Endodermal cell (in vitro differentiated cells): ENCODE results near the gene CPB1. TPM values are rescaled to one million over a fixed set of nuclear protein-coding genes. Genes with fewer than 3 reads are reported as not detected.
"Not testable (repeated sequence)": the region's sequence is repeated elsewhere in the genome, so short reads cannot be mapped to it uniquely, and the experiment has no call there.

Source experiments
- DNase-seq: peaks from one replicate; pipeline ENCODE4 v3.0.0-alpha.2; 2017
- H3K27ac ChIP-seq: 2 replicates; pipeline ENCODE4 v1.5.1; 2013; ENCODE audit warnings: mild to moderate bottlenecking, low read depth, low read length, moderate library complexity
- H3K27me3 ChIP-seq: 2 replicates; pipeline ENCODE4 v1.6.1; 2013; ENCODE audit warnings: mild to moderate bottlenecking, low read length, moderate library complexity; ENCODE audit not compliant: insufficient read depth, control insufficient read depth, poor library complexity, severe bottlenecking
- H3K36me3 ChIP-seq: 2 replicates; pipeline ENCODE4 v1.7.0; 2013; ENCODE audit warnings: mild to moderate bottlenecking, low read length, moderate library complexity; ENCODE audit not compliant: control insufficient read depth, insufficient read depth
- H3K4me1 ChIP-seq: one replicate; pipeline ENCODE4 v1.7.0; 2013; ENCODE audit warnings: low read length; ENCODE audit not compliant: control insufficient read depth, insufficient read depth
- H3K4me3 ChIP-seq: 2 replicates; pipeline ENCODE4 v1.5.1; 2013; ENCODE audit warnings: mild to moderate bottlenecking, low read length, moderate library complexity
- H3K9ac ChIP-seq: 2 replicates; pipeline ENCODE4 v1.6.1; 2013; ENCODE audit warnings: mild to moderate bottlenecking, low read length, moderate library complexity; ENCODE audit not compliant: poor library complexity, severe bottlenecking; ENCODE audit errors: extremely low read depth
- H3K9me3 ChIP-seq: 2 replicates; pipeline ENCODE4 v1.6.1; 2013; ENCODE audit warnings: mild to moderate bottlenecking, low read length, moderate library complexity; ENCODE audit not compliant: control insufficient read depth
- H3K27ac Mint-ChIP-seq: 2 replicates; pipeline ENCODE4 v1.8.0; 2020; ENCODE audit warnings: mixed read lengths
- H3K27me3 Mint-ChIP-seq: 2 replicates; pipeline ENCODE4 v1.8.0; 2021; ENCODE audit warnings: mild to moderate bottlenecking, mixed read lengths; ENCODE audit not compliant: insufficient read depth
- H3K36me3 Mint-ChIP-seq: 2 replicates; pipeline ENCODE4 v1.8.0; 2020; ENCODE audit warnings: low read depth, mixed read lengths
- H3K4me1 Mint-ChIP-seq: 2 replicates; pipeline ENCODE4 v1.8.0; 2020; ENCODE audit warnings: mixed read lengths
- H3K4me3 Mint-ChIP-seq: 2 replicates; pipeline ENCODE4 v1.8.0; 2020; ENCODE audit warnings: mild to moderate bottlenecking, moderate library complexity, mixed read lengths
- H3K9me3 Mint-ChIP-seq: 2 replicates; pipeline ENCODE4 v1.8.0; 2020; ENCODE audit warnings: mild to moderate bottlenecking, mixed read lengths
- WGBS, 2 experiments: methylation state at CpG; one replicate each; pipeline versions ENCODE4 v1.1.5 to v1.1.7; 2013; ENCODE audit warnings: missing lambda C conversion rate in 2 of 2, mixed read lengths in 1 of 2; ENCODE audit not compliant: insufficient coverage in 1 of 2, insufficient read length in 1 of 2; 5-methylcytosine and 5-hydroxymethylcytosine counted together
- long read RNA-seq, 4 experiments: library from polyadenylated mRNA in 2 of 4; library from RNA in 1 of 4; library from capped mRNA in 1 of 4; stranded (forward) in 3 of 4; unstranded in 1 of 4; transcript quantifications; one replicate each; pipeline ENCODE4 v2.0.0, GENCODE V29; 2020 to 2021; ENCODE audit warnings: inconsistent platforms in 1 of 4
- polyA plus RNA-seq, 2 experiments: library from polyadenylated mRNA; stranded (reverse); fragments of 50-300 nt; gene quantifications; one replicate each; pipeline ENCODE4 v1.2.3, GENCODE V29; 2013
- total RNA-seq, 2 donors: library from RNA; stranded (reverse); fragmentation: NEBNext Ultra II Directional in 1 of 2; extraction: Animal tissue kit (Norgen Biotek cat#: 25700) in 1 of 2; gene quantifications; 2 replicates in 1 of 2; 3 replicates in 1 of 2; pipeline ENCODE4 v1.2.1, GENCODE V29; 2021
- TF ChIP-seq, protein P1 (sequence below): fragments of 200-600 bp; sonication (generic); conservative IDR thresholded peaks from 2 replicates; pipeline ENCODE4 v1.5.0; 2021; ENCODE audit warnings: antibody characterized with exemption, mild to moderate bottlenecking

CPB1 gene
- total RNA-seq, result under 1 TPM in 1 of 2 donors, not detected in 1; 0.51 TPM
- not detected for polyA plus RNA-seq (2013, experiment 1 of 2)
- not detected for polyA plus RNA-seq (2013, experiment 2 of 2)
- long read RNA-seq, experiment 1, result 0 reads
- long read RNA-seq, experiment 2, partial matches to known transcripts, result 0 of 1 reads
- long read RNA-seq, experiment 2, other reads (novel, unspliced or antisense), result 0 of 1 reads
- long read RNA-seq, experiment 3, partial matches to known transcripts, result 0 of 5 reads
- long read RNA-seq, experiment 3, other reads (novel, unspliced or antisense), result 4 of 5 reads
- long read RNA-seq, experiment 4, partial matches to known transcripts, result 0 of 1 reads
- long read RNA-seq, experiment 4, other reads (novel, unspliced or antisense), result 1 of 1 reads

DNA sequence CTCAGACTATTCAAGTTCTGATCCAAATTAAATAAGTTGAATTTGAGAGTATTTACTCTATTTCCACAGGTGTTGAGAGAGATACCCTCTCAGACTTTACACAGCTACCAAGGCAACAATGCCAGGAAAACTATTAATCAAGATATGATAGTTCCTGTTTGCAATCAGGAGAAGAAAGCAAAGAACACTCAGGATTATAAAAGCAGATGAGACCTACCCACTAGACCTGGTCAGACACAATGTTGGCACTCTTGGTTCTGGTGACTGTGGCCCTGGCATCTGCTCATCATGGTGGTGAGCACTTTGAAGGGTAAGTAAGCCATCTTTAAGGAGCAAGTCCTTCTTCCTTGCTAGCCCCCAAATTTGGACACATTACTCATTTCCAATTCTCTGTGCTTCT lies at the start of gene CPB1:
Gene CPB1, plus strand, starts transcription at position 227 of the 400 bp plus-strand sequence. Its CDS starts 13 bp downstream, at position 240.
- no peak within 1 kb of the TSS for H3K4me3 ChIP-seq
- Mint-ChIP-seq H3K4me3 (no peak within 1 kb of the TSS), H3K9me3 (peaks cover under 1% of the 10 kb centered on the region), H3K4me1 (peaks cover 30% of the 10 kb centered on the region), H3K27ac (no peak within 1 kb of the TSS), H3K36me3 (no peaks in the 10 kb centered on the region), H3K27me3 (no peaks in the 10 kb centered on the region)
- no peak within 1 kb of the TSS for H3K9ac ChIP-seq
- peaks cover 3% of the 10 kb centered on the region for H3K4me1 ChIP-seq
- H3K36me3 ChIP-seq, result no peaks in the 10 kb centered on the region
- H3K27me3 ChIP-seq, result no peaks in the 10 kb centered on the region
- no peak within 1 kb of the TSS for H3K27ac ChIP-seq
- peaks cover 1% of the 10 kb centered on the region for H3K9me3 ChIP-seq
- no peak for DNase-seq
- TF ChIP-seq, protein P1, sequence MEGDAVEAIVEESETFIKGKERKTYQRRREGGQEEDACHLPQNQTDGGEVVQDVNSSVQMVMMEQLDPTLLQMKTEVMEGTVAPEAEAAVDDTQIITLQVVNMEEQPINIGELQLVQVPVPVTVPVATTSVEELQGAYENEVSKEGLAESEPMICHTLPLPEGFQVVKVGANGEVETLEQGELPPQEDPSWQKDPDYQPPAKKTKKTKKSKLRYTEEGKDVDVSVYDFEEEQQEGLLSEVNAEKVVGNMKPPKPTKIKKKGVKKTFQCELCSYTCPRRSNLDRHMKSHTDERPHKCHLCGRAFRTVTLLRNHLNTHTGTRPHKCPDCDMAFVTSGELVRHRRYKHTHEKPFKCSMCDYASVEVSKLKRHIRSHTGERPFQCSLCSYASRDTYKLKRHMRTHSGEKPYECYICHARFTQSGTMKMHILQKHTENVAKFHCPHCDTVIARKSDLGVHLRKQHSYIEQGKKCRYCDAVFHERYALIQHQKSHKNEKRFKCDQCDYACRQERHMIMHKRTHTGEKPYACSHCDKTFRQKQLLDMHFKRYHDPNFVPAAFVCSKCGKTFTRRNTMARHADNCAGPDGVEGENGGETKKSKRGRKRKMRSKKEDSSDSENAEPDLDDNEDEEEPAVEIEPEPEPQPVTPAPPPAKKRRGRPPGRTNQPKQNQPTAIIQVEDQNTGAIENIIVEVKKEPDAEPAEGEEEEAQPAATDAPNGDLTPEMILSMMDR, result no peak

DNA sequence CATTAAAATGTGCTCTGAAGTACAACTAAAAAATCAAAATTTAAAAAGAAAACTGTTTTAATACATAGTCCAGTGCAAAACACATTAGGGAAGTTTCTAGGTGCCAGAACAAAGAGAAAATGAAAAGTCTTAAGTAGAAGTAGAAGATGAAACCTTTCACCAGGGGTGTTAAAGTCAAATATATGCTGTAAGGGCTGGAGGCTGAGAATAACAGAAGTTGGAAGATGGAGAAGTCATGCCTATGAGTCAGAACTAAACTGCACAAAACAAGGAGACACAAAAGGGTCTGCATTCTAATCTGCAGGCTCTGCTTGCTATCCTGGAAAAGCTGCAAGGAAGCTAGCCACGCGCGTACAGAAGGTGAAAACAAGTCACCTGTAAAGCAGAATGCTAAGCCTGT lies 48.7 kb upstream of the CPB1 start:
- no peaks in the 10 kb centered on the region for H3K9me3 ChIP-seq
- no peak for DNase-seq
- H3K9ac ChIP-seq, result no peak overlapping the region
- Mint-ChIP-seq H3K9me3 (peaks cover 3% of the 10 kb centered on the region), H3K27me3 (no peaks in the 10 kb centered on the region), H3K4me3 (no peak overlapping the region), H3K27ac (no peak overlapping the region), H3K36me3 (no peaks in the 10 kb centered on the region), H3K4me1 (no peaks in the 10 kb centered on the region)
- no peak overlapping the region for H3K4me3 ChIP-seq
- no peaks in the 10 kb centered on the region for H3K4me1 ChIP-seq
- H3K27ac ChIP-seq, result no peak overlapping the region
- TF ChIP-seq, protein P1, result no peak
- H3K27me3 ChIP-seq, result no peaks in the 10 kb centered on the region
- 94 to 100% methylated on average over 3 of the region's 3 CpGs for WGBS, 2 experiments
- H3K36me3 ChIP-seq, result no peaks in the 10 kb centered on the region

GRCh38 chr3:148785026-148785425 lies 42.6 kb upstream of the CPB1 start:
- not testable (repeated sequence) for H3K9ac ChIP-seq, H3K4me3 ChIP-seq, H3K27ac ChIP-seq, H3K36me3 ChIP-seq, H3K27ac Mint-ChIP-seq, H3K4me3 Mint-ChIP-seq, H3K27me3 ChIP-seq, H3K27me3 Mint-ChIP-seq, H3K4me1 ChIP-seq, DNase-seq, H3K36me3 Mint-ChIP-seq, H3K4me1 Mint-ChIP-seq
- H3K9me3 Mint-ChIP-seq, result peaks cover 20% of the 10 kb centered on the region
- 88 to 89% methylated on average over 3 to 6 of the region's 6 CpGs for WGBS, 2 experiments
- peaks cover 11% of the 10 kb centered on the region for H3K9me3 ChIP-seq

- H3K4me3 Mint-ChIP-seq, H3K27me3 ChIP-seq, H3K27ac Mint-ChIP-seq, H3K4me1 ChIP-seq, H3K4me1 Mint-ChIP-seq, H3K36me3 Mint-ChIP-seq, H3K4me3 ChIP-seq, DNase-seq, H3K27me3 Mint-ChIP-seq, H3K36me3 ChIP-seq, H3K27ac ChIP-seq, H3K9ac ChIP-seq: not testable (repeated sequence)
- H3K9me3 Mint-ChIP-seq, result peaks cover 19% of the 10 kb centered on the region
- WGBS, 2 experiments, result 95 to 100% methylated on average over 5 to 9 of the region's 9 CpGs
- peaks cover 11% of the 10 kb centered on the region for H3K9me3 ChIP-seq
Observed at GRCh38 chr3:148786159-148786558, 41.5 kb upstream of the CPB1 start.
